SHP77 treated with DMSO at 0.1 percent for 48 hours (cell line): Measurements from ENCODE around the gene SLC38A10.

Experiments
- DNase-seq: peaks from one replicate; lab custom pipeline; 2025; lab: John Stamatoyannopoulos, UW

Gene SLC38A10

GRCh38 chr17:81207610-81208581 is 87.2 kb downstream of the SLC38A10 start:
- no peak for DNase-seq

GRCh38 chr17:81206657-81207056 is 88.5 kb downstream of the SLC38A10 start:
- DNase-seq = no peak

- DNase-seq = no peak
Observed at GRCh38 chr17:81206166-81206565, 88.9 kb downstream of the SLC38A10 start.

GRCh38 chr17:81204578-81204977 is 90.5 kb downstream of the SLC38A10 start:
- DNase-seq = no peak

GRCh38 chr17:81203136-81203535 is 92.0 kb downstream of the SLC38A10 start:
- no peak for DNase-seq

- DNase-seq = no peak
Observed at GRCh38 chr17:81202318-81202717, 92.8 kb downstream of the SLC38A10 start.

GRCh38 chr17:81200695-81201580 is 94.2 kb downstream of the SLC38A10 start:
- DNase-seq = no peak

GRCh38 chr17:81200201-81200600 is 94.9 kb downstream of the SLC38A10 start:
- no peak for DNase-seq

GRCh38 chr17:81199482-81199830 is 95.7 kb downstream of the SLC38A10 start:
- no peak for DNase-seq

GRCh38 chr17:81198826-81199481 is 96.2 kb downstream of the SLC38A10 start:
- no peak for DNase-seq

GRCh38 chr17:81197831-81198490 is 97.1 kb downstream of the SLC38A10 start:
- no peak for DNase-seq

- no peak for DNase-seq
Observed at GRCh38 chr17:81197409-81197795, 97.7 kb downstream of the SLC38A10 start.

GRCh38 chr17:81196505-81197408 is 98.3 kb downstream of the SLC38A10 start:
- no peak for DNase-seq

- no peak for DNase-seq
Observed at GRCh38 chr17:81195941-81196495, 99.1 kb downstream of the SLC38A10 start.
